EL (cell line): ENCODE data around the gene MBD4.
A peak's percentile ranks its signal among the peaks of the same experiment; 100 is the strongest.
"Not testable (repeated sequence)": the region's sequence is repeated elsewhere in the genome, so short reads cannot be mapped to it uniquely, and the experiment has no call there.

Experiments
- DNase-seq: peaks from one replicate; pipeline ENCODE4 v3.0.0-alpha.2; 2016

The MBD4 gene

GRCh38 chr3:129403450-129403849, 36.3 kb downstream of the MBD4 start:
- DNase-seq, result no peak

DNA sequence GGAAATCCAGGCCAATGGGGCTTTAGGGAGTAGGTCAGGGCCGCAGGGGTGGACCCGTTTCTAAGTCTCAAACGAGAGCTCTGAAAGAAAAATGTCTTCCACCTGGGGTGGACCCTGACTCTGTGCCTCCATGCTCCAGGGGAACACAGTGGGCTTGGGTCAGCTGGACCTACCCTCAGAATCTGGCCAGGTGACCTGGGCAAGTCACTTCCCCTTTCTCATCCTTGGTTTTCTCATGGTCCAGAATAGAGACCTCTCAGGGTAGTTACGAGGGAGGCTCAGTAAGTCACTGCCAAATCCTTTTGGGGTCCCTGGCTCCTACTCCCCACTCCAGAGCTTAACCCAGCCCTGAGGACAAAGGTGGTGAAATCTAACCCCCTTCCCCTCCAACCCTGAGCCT, 37.1 kb downstream of the MBD4 start:
- DNase-seq, result no peak

- no peak for DNase-seq
Measured at GRCh38 chr3:129402210-129402609, 37.5 kb downstream of the MBD4 start.

- DNase-seq, result peak; percentile 22
Measured at GRCh38 chr3:129399895-129400357, 39.8 kb downstream of the MBD4 start.

DNA sequence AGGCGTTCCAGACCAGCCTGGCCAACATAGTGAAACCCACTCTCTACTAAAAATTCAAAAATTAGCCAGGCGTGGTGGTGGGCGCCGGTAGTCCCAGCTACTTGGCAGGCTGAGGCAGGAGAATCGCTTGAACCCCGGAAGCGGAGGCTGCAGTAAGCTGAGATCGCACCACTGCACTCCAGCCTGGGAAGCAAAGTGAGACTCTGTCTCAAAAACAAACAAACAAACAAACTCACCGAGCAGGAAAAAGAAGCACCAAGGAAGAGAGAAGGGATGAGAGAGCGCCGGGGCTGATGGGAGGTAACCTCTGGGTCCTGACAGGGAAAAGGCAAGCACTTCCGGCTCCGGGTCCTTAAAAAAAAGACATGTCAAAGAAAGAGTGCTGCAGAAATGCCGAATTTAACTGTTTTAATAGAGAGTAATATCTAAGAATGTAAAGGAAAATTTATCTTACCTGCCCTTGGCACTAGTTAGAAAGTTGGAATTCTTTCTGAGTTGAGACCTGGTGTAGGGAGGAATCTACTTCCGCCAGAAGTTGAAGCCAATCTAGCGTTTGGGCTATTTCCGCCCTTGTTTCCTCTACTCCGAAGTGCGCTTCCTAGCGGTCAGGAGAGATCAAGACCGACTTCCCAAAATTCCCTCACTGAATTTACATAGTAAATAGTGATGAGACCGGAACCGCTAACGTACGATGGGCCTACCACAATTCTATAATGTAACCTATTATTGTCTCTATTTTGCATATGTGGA, 40.4 kb downstream of the MBD4 start:
- peak; percentile 95 for DNase-seq

GRCh38 chr3:129398803-129399144, 41.0 kb downstream of the MBD4 start:
- peak; percentile 36 for DNase-seq

GRCh38 chr3:129393760-129394564, 45.8 kb downstream of the MBD4 start:
- not testable (repeated sequence) for DNase-seq

- DNase-seq, result no peak
Measured at GRCh38 chr3:129393271-129393670, 46.5 kb downstream of the MBD4 start.

DNA sequence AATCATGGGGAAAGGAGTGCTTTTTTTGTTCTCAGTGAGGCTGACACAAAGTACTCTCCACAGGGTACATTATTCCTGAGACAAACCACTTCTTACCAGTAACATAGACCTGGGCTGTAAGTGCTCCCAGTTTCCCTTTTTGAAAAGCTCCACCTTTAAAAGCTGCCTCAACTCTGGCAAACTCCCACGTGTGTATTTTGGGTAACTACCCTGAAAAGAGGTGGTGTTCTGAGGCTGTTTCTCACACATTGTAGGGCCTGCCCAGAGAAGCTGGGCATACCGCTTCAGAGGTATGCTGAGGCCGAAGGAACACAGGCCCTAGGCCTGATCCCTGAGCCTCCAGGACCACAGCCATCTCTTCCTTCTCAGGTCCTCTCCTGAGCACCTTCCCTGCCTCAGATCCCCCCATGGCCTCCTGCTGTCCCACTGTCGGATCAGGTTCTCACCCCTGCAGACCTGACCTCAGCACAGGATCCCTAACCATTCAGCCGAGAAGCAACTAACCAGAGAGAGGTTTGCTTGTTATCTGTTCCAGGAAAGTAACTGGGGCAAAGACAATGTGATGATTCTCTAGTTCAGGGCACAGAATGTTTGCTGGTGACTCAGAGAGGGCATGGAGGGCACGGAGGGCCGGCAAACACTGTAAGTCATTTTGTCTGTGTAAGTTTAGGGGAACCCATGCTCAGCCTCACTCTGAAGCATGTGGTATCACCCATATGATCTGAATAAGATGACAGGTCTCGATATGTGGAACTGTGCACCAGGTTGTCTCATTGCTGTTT, 47.5 kb downstream of the MBD4 start:
- DNase-seq, result not testable (repeated sequence)

DNA sequence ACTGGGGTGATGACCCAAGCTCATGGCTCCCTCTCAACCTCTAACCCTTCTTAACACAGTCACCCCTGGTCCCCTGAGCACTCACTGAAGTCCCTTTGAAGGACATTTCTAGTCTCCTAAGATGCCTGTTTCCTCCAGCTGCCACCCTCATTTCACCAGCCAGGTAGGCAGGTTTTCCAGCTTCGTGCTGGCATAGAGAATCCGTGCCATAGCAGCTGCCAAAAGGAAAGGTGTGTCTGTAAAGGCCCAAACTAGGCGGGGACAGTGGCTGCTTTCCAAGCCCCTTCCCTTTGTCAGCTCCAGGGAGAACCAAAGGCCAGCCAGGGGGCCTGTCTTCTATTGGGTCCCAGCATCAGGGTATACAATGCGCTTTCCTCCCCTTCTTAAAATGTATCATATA, 48.2 kb downstream of the MBD4 start:
- not testable (repeated sequence) for DNase-seq

DNA sequence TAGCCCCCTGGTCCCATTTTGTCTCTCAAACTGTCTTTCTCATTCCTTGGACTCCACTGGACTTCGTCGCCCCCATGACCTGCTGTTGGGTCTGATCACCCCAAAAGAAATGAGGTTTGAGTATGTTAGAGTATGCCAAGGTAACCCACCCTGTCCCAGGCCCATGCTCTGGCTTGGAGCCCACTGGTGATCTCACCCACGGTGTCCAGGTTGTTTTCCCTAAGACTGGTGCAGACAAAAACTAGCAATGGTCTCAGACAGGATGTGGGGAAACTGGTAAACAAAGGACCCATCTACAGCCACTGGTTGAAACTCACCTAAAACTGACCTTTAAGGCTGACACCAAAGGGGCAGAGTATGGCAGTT, 50.2 kb downstream of the MBD4 start:
- no peak for DNase-seq

GRCh38 chr3:129388791-129389571, 50.8 kb downstream of the MBD4 start:
- DNase-seq, result peak; percentile 83

DNA sequence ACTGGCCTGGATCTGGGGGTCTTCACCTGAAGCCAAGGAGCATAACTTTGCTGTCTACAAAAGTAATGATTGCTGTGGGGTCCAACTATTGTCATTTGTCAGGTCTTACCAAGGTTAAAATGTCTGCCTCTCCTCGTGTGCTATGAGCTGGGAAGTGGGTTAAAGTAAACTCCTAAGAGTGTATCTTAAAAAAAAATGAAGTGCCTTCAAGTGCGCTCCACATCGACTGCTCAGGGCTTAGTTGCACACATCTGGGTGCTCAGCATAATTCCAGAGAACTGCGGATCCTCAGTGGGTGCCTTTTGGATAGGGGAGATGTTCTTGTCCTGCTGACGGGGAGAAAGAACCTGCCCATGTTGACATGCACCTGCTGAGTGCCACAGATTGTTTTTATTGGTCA, 52.3 kb downstream of the MBD4 start:
- no peak for DNase-seq

DNA sequence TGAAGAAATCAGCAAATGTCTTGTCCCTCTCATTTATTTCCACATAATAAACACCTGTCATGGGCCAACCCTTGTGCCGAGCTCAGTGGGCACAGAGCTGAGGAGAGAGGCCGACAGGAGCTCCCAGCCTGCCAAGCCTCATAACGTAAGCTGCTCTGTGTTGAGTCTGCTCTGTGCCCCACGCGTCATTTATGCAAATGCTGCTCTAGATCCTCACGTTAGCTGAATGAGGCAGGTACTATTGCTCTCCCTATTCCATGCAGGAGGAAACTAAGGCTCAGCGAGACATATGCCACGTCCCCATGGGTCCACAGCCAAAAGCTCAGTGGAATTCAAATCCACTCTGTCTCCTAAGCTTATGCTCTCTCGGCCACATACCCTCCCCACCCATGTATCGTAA, 52.8 kb downstream of the MBD4 start:
- no peak for DNase-seq

- peak; percentile 22 for DNase-seq
Measured at GRCh38 chr3:129385507-129385906, 54.2 kb downstream of the MBD4 start.

DNA sequence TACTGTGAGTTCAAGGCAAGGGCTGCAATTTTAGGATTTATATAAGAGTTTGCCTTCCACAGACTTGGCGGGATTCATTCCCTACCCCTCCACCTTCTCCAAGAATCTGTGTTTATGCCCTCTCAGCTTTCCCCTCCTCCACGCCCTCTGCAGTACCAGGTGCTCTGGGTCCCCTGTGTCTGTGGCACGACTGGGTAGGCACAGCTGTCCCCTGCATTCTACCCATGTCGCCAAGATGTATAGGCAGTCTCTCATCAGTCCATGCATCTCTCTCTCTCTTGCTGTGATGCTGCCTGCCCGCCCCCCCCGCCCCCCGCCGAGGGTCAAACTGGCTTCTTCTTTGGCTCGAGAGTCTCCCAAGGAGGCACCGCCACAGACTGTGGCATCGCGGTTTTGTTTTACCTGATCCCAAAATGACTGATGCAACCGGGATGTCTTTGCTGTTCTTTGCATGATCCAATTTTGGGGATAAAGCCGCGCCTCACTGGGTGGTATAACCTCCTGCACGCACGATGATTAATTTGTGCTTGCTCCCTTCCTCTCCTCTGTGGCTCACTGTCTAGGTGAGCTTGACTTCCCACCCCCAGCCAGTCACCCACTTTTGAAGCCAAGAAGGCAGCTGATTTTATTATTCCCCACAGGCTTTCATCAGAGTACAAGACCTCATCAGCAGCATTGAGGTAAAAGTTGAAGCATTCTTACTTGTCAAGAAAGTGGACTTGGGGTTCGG, 55.0 kb downstream of the MBD4 start:
- DNase-seq, result no peak

DNA sequence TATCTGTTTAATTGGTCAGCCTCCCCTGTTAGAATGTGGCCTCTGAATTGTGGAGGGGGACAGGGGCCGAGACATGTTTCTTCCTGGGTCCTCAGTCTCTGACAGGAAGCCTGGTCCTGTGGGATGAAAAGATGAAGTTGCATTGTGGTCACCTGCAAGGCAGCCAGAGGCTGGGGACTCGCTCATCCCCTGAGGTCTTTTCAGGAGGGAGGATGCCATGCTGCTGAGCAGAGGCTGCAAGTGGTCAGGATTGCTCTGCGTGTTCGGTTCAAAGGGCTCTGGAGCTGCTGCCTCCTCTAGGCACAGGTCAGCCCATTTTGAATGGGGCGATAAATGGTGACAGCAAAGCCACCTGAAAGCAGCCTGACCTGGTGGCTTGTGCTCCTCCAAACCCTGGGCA, 55.6 kb downstream of the MBD4 start:
- DNase-seq, result not testable (repeated sequence)

DNA sequence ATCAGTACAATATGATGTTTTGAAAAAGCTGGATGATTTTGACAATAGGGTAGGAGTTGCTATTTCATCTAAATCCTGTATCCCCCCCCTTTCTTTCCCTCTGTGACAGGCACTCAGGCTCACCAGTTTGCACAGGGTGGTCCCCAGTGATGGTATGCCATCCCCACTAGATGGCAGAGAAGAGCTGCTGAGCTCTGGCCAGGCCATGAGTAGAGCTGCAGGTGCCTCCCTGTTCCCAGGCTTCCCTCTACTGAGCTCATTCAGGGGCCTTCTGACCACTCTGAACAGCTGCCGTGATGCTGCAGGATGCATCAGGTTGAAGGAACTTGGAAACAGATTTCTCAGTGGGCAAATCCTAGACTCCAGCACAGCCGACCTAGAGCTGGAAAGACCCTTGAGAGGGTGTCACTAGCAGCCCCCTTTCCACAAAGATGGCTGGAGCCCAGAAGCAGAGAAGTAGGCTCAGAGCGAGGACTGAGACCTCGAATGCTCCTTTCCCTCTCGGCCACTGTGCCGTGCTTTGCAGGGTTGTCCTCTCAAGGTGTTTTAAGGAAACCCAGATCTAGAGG, 56.4 kb downstream of the MBD4 start:
- DNase-seq, result peak; percentile 75

GRCh38 chr3:129382366-129382765, 57.4 kb downstream of the MBD4 start:
- no peak for DNase-seq
